SK-N-SH (cell line): ENCODE data around the gene EFCAB8. TPM values are rescaled to one million over a fixed set of nuclear protein-coding genes. Genes with fewer than 3 reads are reported as not detected.

Experiments used
- CTCF ChIA-PET: fragments of 300-600, 350-600 bp; formaldehyde crosslinking; extraction: SDS; loops from one replicate; lab custom pipeline; 2021; lab: Yijun Ruan, JAX
- POLR2A ChIA-PET: fragments of 350-600 bp; sonication (Branson Sonifier 250); formaldehyde crosslinking; extraction: SDS; loops from one replicate; lab custom pipeline; 2020; ENCODE audit warnings: antibody characterized with exemption, inconsistent platforms; lab: Yijun Ruan, JAX
- DNase-seq: peaks from one replicate; pipeline ENCODE4 v3.0.0; 2012
- H2AFZ ChIP-seq: fragments of 200-600 bp; sonication (generic); 2 replicates; pipeline ENCODE4 v1.8.1; 2016; ENCODE audit warnings: antibody characterized with exemption, mild to moderate bottlenecking, low read depth
- H3F3A ChIP-seq: fragments of 200-600 bp; sonication (generic); replicated peaks from 2 replicates; pipeline ENCODE3; 2016; ENCODE audit warnings: antibody characterized with exemption, mild to moderate bottlenecking; ENCODE audit not compliant: insufficient read depth
- H3K27ac ChIP-seq, 2 experiments: fragments of 200-500 bp in 1 of 2; fragments of 200-600 bp in 1 of 2; sonication (Bioruptor generic) in 1 of 2; sonication (generic), shearing (Covaris generic) in 1 of 2; 2 replicates each; pipeline versions ENCODE4 v1.5.1 to v1.6.1; 2014 to 2016; ENCODE audit warnings: low read depth in 2 of 2, inconsistent platforms in 1 of 2, low read length in 1 of 2, mild to moderate bottlenecking in 1 of 2, mixed read lengths in 1 of 2
- H3K27me3 ChIP-seq: fragments of 200-600 bp; sonication (generic), shearing (Covaris generic); 2 replicates; pipeline ENCODE4 v1.6.1; 2016; ENCODE audit warnings: mixed run types; ENCODE audit not compliant: insufficient read depth
- H3K36me3 ChIP-seq, 2 experiments: fragments of 200-500 bp in 1 of 2; fragments of 200-600 bp in 1 of 2; sonication (Bioruptor generic) in 1 of 2; sonication (generic) in 1 of 2; replicated peaks in 1 of 2; 2 replicates each; pipeline versions ENCODE3 to v1.5.1; 2014 to 2016; ENCODE audit warnings: low read length in 1 of 2, mild to moderate bottlenecking in 1 of 2; ENCODE audit not compliant: insufficient read depth in 2 of 2, control insufficient read depth in 1 of 2
- H3K4me1 ChIP-seq, 2 experiments: fragments of 200-500 bp in 1 of 2; fragments of 200-600 bp in 1 of 2; sonication (Bioruptor generic) in 1 of 2; sonication (generic), shearing (Covaris generic) in 1 of 2; 2 replicates each; pipeline versions ENCODE4 v1.5.1 to v1.6.1; 2014 to 2016; ENCODE audit warnings: low read depth in 1 of 2, low read length in 1 of 2, mixed run types in 1 of 2; ENCODE audit not compliant: insufficient read depth in 2 of 2, control insufficient read depth in 1 of 2
- H3K4me2 ChIP-seq: fragments of 200-600 bp; sonication (generic), shearing (Covaris generic); 2 replicates; pipeline ENCODE4 v1.6.1; 2017; ENCODE audit warnings: mixed run types
- H3K4me3 ChIP-seq, 2 experiments: fragments of 200-500 bp in 1 of 2; fragments of 200-600 bp in 1 of 2; sonication (Bioruptor generic) in 1 of 2; sonication (generic), shearing (Covaris generic) in 1 of 2; 2 replicates each; pipeline versions ENCODE4 v1.5.1 to v1.8.1; 2014 to 2016; ENCODE audit warnings: low read depth in 2 of 2, inconsistent platforms in 1 of 2, low read length in 1 of 2, mild to moderate bottlenecking in 1 of 2, mixed read lengths in 1 of 2, moderate library complexity in 1 of 2
- H3K79me2 ChIP-seq: fragments of 200-600 bp; sonication (generic); 2 replicates; pipeline ENCODE4 v1.8.1; 2017; ENCODE audit warnings: mild to moderate bottlenecking; ENCODE audit not compliant: insufficient read depth
- H3K9ac ChIP-seq: fragments of 200-600 bp; sonication (generic); 2 replicates; pipeline ENCODE4 v1.6.1; 2017; ENCODE audit warnings: mixed run types
- H3K9me2 ChIP-seq: fragments of 200-600 bp; sonication (generic); 2 replicates; pipeline ENCODE4 v1.6.1; 2017; ENCODE audit warnings: mixed run types
- H3K9me3 ChIP-seq: fragments of 200-600 bp; sonication (generic); 2 replicates; pipeline ENCODE4 v1.6.1; 2017; ENCODE audit warnings: mixed run types, mild to moderate bottlenecking, moderate library complexity
- H4K20me1 ChIP-seq: fragments of 200-600 bp; sonication (generic); 2 replicates; pipeline ENCODE4 v1.6.1; 2017; ENCODE audit warnings: mild to moderate bottlenecking, mixed run types; ENCODE audit not compliant: insufficient read depth
- EP300 ChIP-seq, 2 experiments: IDR thresholded peaks; 2 replicates each; pipeline versions ENCODE4 v1.4.0 to v1.6.1; 2012; ENCODE audit warnings: borderline replicate concordance in 1 of 2, low read depth in 1 of 2, low read length in 1 of 2
- GATA2 ChIP-seq: sonication (generic); formaldehyde crosslinking; IDR thresholded peaks from 2 replicates; pipeline ENCODE4 v1.5.0; 2020; ENCODE audit warnings: mild to moderate bottlenecking, missing genetic modification reagents
- JUND ChIP-seq: IDR thresholded peaks from 2 replicates; pipeline ENCODE4 v1.4.0; 2012
- MXI1 ChIP-seq: IDR thresholded peaks from 2 replicates; pipeline ENCODE4 v1.6.1; 2012; ENCODE audit warnings: mild to moderate bottlenecking, low read depth, low read length, improper control_type of control experiment
- POLR2AphosphoS5 ChIP-seq: IDR thresholded peaks from 2 replicates; pipeline ENCODE4 v1.6.1; 2012; ENCODE audit warnings: low read depth, low read length
- REST ChIP-seq: IDR thresholded peaks from 2 replicates; pipeline ENCODE4 v1.6.1; 2012; ENCODE audit warnings: mild to moderate bottlenecking, low read depth, low read length, moderate library complexity
- RFX5 ChIP-seq: IDR thresholded peaks from 2 replicates; pipeline ENCODE4 v1.6.1; 2012; ENCODE audit warnings: mild to moderate bottlenecking, improper control_type of control experiment, low read length
- RXRA ChIP-seq: IDR thresholded peaks from 2 replicates; pipeline ENCODE4 v1.4.0; 2012; ENCODE audit warnings: low read depth, mild to moderate bottlenecking, borderline replicate concordance
- SMC3 ChIP-seq: IDR thresholded peaks from 2 replicates; pipeline ENCODE4 v1.6.1; 2012; ENCODE audit warnings: low read depth, low read length, improper control_type of control experiment
- TEAD4 ChIP-seq: IDR thresholded peaks from 2 replicates; pipeline ENCODE4 v1.4.0; 2012; ENCODE audit warnings: mild to moderate bottlenecking, borderline replicate concordance; ENCODE audit not compliant: insufficient read depth
- USF2 ChIP-seq: fragments of 150-350 bp; IDR thresholded peaks from 2 replicates; pipeline ENCODE4 v1.6.1; 2017; ENCODE audit warnings: antibody characterized with exemption, low read length, low read depth, borderline replicate concordance
- WGBS: methylation state at CpG from one replicate; pipeline ENCODE4 v1.1.6; 2017; ENCODE audit warnings: low lambda C conversion rate; 5-methylcytosine and 5-hydroxymethylcytosine counted together
- polyA plus RNA-seq, 3 experiments: library from polyadenylated mRNA; depleted of rRNA; stranded (reverse); fragments of >200 nt; gene quantifications; 2 replicates each; pipeline ENCODE4 v1.2.3, GENCODE V29; 2012
- TF ChIP-seq, protein P1 (sequence below): fragments of 200-600 bp; sonication (generic); IDR thresholded peaks from 2 replicates; pipeline ENCODE4 v1.6.1; 2017; ENCODE audit warnings: antibody characterized with exemption, mild to moderate bottlenecking, moderate library complexity

The EFCAB8 gene
- polyA plus RNA-seq, 1 of the 3 experiments (the other 2 are of a cell fraction), result not detected

DNA sequence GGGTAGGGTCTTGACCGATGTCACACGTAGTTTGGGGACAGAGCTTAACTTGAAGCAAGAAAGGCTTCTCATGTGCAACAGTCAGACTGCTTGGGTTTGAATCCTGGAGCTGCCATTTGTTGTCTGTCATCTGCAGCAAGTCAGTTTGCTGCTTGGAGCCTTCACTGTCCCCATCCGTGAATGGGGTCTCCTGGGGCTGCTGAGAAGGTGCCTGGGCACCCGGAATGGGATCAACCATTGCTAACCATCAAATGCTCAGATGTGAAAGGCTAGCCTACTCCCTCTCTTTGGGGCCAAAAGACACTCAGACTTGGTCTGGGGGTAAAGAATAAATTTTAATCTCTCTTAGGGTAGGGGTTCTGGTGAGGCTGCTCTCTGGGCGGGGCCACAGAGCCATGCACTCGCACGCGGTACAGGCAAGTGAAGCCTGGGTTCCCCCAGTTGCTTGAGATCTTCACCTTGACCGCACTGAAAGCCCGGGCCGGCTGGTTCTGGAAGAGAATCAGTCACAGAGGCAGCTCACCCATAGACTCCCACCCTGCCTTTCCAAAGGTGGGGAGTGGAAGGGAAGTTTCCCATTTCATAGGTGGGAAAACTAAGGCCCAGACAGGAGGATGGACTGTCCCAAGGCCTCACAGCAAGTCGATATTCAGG, 124.9 kb downstream of the EFCAB8 start:
- no peaks in the 10 kb centered on the region for H4K20me1 ChIP-seq
- peaks cover 0 to 3% of the 10 kb centered on the region in 2 experiments; a peak in 1 of 4 replicates for H3K4me1 ChIP-seq
- no peak for DNase-seq
- H3K9me3 ChIP-seq, result no peaks in the 10 kb centered on the region
- H3K4me3 ChIP-seq, result no peak overlapping the region
- TF ChIP-seq POLR2AphosphoS5 (no peak), JUND (no peak), USF2 (no peak), RXRA (no peak), GATA2 (no peak), REST (no peak), MXI1 (no peak), EP300 (IDR thresholded peaks at IDR 0.05; ENCODE audit: borderline replicate concordance in 1 of 2, low read depth in 1 of 2, low read length in 1 of 2) (no peak), SMC3 (no peak), TEAD4 (no peak), RFX5 (no peak)
- TF ChIP-seq, protein P1, sequence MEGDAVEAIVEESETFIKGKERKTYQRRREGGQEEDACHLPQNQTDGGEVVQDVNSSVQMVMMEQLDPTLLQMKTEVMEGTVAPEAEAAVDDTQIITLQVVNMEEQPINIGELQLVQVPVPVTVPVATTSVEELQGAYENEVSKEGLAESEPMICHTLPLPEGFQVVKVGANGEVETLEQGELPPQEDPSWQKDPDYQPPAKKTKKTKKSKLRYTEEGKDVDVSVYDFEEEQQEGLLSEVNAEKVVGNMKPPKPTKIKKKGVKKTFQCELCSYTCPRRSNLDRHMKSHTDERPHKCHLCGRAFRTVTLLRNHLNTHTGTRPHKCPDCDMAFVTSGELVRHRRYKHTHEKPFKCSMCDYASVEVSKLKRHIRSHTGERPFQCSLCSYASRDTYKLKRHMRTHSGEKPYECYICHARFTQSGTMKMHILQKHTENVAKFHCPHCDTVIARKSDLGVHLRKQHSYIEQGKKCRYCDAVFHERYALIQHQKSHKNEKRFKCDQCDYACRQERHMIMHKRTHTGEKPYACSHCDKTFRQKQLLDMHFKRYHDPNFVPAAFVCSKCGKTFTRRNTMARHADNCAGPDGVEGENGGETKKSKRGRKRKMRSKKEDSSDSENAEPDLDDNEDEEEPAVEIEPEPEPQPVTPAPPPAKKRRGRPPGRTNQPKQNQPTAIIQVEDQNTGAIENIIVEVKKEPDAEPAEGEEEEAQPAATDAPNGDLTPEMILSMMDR, result no peak
- H3K9ac ChIP-seq, result no peak overlapping the region
- CTCF ChIA-PET, result interaction anchor here (1.1 kb wide), 1 partner anchor 10 kb away, joined by 3 read pairs; no protein-coding TSS in a partner anchor
- H3K36me3 ChIP-seq, result no peaks in the 10 kb centered on the region
- POLR2A ChIA-PET, result no interaction called here
- no peaks in the 10 kb centered on the region for H3F3A ChIP-seq
- H3K9me2 ChIP-seq, result no peaks in the 10 kb centered on the region
- no peak overlapping the region for H3K4me2 ChIP-seq
- H2AFZ ChIP-seq, result no peak overlapping the region
- H3K27me3 ChIP-seq, result no peaks in the 10 kb centered on the region
- no peak overlapping the region for H3K27ac ChIP-seq
- WGBS, result 67% methylated on average over 9 of the region's 12 CpGs
- no peaks in the 10 kb centered on the region for H3K79me2 ChIP-seq
